AG04450 (cell line): ENCODE results near the gene CYFIP1. TPM values are rescaled to one million over a fixed set of nuclear protein-coding genes. Genes with fewer than 3 reads are reported as not detected.

Experiments
- CTCF ChIA-PET: fragments of 300-600, 350-600 bp; formaldehyde crosslinking; extraction: SDS; loops from one replicate; lab custom pipeline; 2022; ENCODE audit warnings: antibody characterized with exemption, inconsistent platforms; lab: Charles Lee
- POLR2A ChIA-PET: fragments of 350-600 bp; formaldehyde crosslinking; extraction: SDS; loops from one replicate; lab custom pipeline; 2021; ENCODE audit warnings: antibody characterized with exemption, inconsistent platforms; lab: Yijun Ruan, JAX
- DNase-seq: peaks from one replicate; pipeline ENCODE4 v3.0.0-alpha.2; 2011; ENCODE audit warnings: low read depth, low spot score
- H3K27ac ChIP-seq: one replicate; pipeline ENCODE4 v1.5.1; 2012; ENCODE audit warnings: low read depth, low read length, control low read depth
- H3K27me3 ChIP-seq: one replicate; pipeline ENCODE4 v1.6.0; 2012; ENCODE audit warnings: low read length; ENCODE audit not compliant: control insufficient read depth, insufficient read depth
- H3K4me3 ChIP-seq: 2 replicates; pipeline ENCODE4 v1.5.1; 2011; ENCODE audit warnings: mild to moderate bottlenecking, low read depth, low read length, control low read depth
- H3K9me3 ChIP-seq: 2 replicates; pipeline ENCODE4 v1.5.1; 2012; ENCODE audit warnings: low read length; ENCODE audit not compliant: control insufficient read depth, insufficient read depth
- CTCF ChIP-seq: IDR thresholded peaks from 2 replicates; pipeline ENCODE4 v1.5.1; 2011; ENCODE audit warnings: low read depth, low read length, control low read depth, inconsistent platforms
- polyA minus RNA-seq: library from RNA; depleted of rRNA, polyadenylated mRNA; stranded (reverse); fragments of >200 nt; gene quantifications from 2 replicates; pipeline ENCODE4 v1.2.3, GENCODE V29; 2011; rRNA and poly(A)+ RNA removed
- polyA plus RNA-seq: library from polyadenylated mRNA; depleted of rRNA; stranded (reverse); fragments of >200 nt; gene quantifications from 2 replicates; pipeline ENCODE4 v1.2.3, GENCODE V29; 2011; rRNA removed

CYFIP1 gene
- 70.9 and 78.4 TPM in 2 replicates for polyA plus RNA-seq
- 142 and 149 TPM in 2 replicates for polyA minus RNA-seq

- ChIA-PET CTCF (no interaction called here), POLR2A (interaction anchor here (1.0 to 1.9 kb wide), 3 partner anchors 19 to 92 kb away, joined by 3 to 5 read pairs (median 4); no protein-coding TSS in a partner anchor)
- peak within 1 kb of the TSS; percentile 94 for H3K4me3 ChIP-seq
- no peaks in the 10 kb centered on the region for H3K27me3 ChIP-seq
- peak; percentile 37 for DNase-seq
- peak within 1 kb of the TSS; percentile 57 for H3K27ac ChIP-seq
- no peaks in the 10 kb centered on the region for H3K9me3 ChIP-seq
- no peak for TF ChIP-seq CTCF
These were observed at the start of gene CYFIP1 for GRCh38 chr15:22980189-22981050. TSS of gene CYFIP1 (minus strand) at chr15:22980368. CDS start at chr15:22947285, 33,083 bp downstream.

- DNase-seq = no peak
- no peak for TF ChIP-seq CTCF
- no peaks in the 10 kb centered on the region for H3K27me3 ChIP-seq
- ChIA-PET POLR2A (no interaction called here), CTCF (interaction anchor here (2.3 kb wide), 1 partner anchor 10 kb away, joined by 9 read pairs; no protein-coding TSS in a partner anchor)
- no peak overlapping the region for H3K4me3 ChIP-seq
- H3K9me3 ChIP-seq = no peaks in the 10 kb centered on the region
- no peak overlapping the region for H3K27ac ChIP-seq
These were observed 46.0 kb upstream of the CYFIP1 start for GRCh38 chr15:23026218-23026617.

- POLR2A ChIA-PET = interaction anchor here (0.5 kb wide), 1 partner anchor 1883 kb away, joined by 3 read pairs; no protein-coding TSS in a partner anchor
- Histone ChIP-seq H3K27me3 (no peaks in the 10 kb centered on the region), H3K27ac (no peak overlapping the region), H3K9me3 (no peaks in the 10 kb centered on the region), H3K4me3 (no peak overlapping the region)
- no peak for DNase-seq
- CTCF ChIA-PET = no interaction called here
- TF ChIP-seq CTCF = no peak
These were observed 42.0 kb upstream of the CYFIP1 start for GRCh38 chr15:23022156-23022555.

- no peaks in the 10 kb centered on the region for H3K9me3 ChIP-seq
- H3K27me3 ChIP-seq = no peaks in the 10 kb centered on the region
- ChIA-PET CTCF (no interaction called here), POLR2A (no interaction called here)
- no peak overlapping the region for H3K27ac ChIP-seq
- no peak overlapping the region for H3K4me3 ChIP-seq
- no peak for TF ChIP-seq CTCF
- DNase-seq = no peak
These were observed 34.3 kb upstream of the CYFIP1 start for GRCh38 chr15:23014394-23015000.
